ENCODE results near the gene PFDN1. TPM values are rescaled to one million over a fixed set of nuclear protein-coding genes. Genes with fewer than 3 reads are reported as not detected.
A peak's percentile ranks its signal among the peaks of the same experiment; 100 is the strongest.

The PFDN1 gene
- total and polyA plus RNA-seq, 10 of the 15 experiments (the other 5 are each of a cell fraction or from before 2014, with no cell fraction given) = 62.9 to 193 (median 102) TPM

- TF ChIP-seq SKIL (IDR thresholded peaks at IDR 0.05; ENCODE audit: low read depth, poor library complexity, severe bottlenecking) = no peak
- no peak for TF ChIP-seq DPF2 (IDR thresholded peaks at IDR 0.05)
- TF ChIP-seq ESRRA (IDR thresholded peaks at IDR 0.05; ENCODE audit: low read length) = 0 out of 2 replicates have a peak, but pooled peaks have one; percentile 58
- no peak for TF ChIP-seq PRDM15 (CRISPR knock-in tag; IDR thresholded peaks at IDR 0.05)
- TF ChIP-seq ZNF274 (IDR thresholded peaks at IDR 0.05; ENCODE audit: insufficient read depth, insufficient read length) = no peak
- 0 out of 2 replicates have a peak, but pooled peaks have one; percentile 4 for TF ChIP-seq SMC3 (IDR thresholded peaks at IDR 0.05; ENCODE audit: borderline replicate concordance, low read length)
- TF ChIP-seq MTA2 (IDR thresholded peaks at IDR 0.05; ENCODE audit: low read depth) = no peak
- no peak for TF ChIP-seq NFYB (IDR thresholded peaks at IDR 0.05; ENCODE audit: insufficient read depth, low read depth, low read length)
- peak; percentile 26; the same call in 1 of the 2 replicates for TF ChIP-seq ATF3 (IDR thresholded peaks at IDR 0.05; ENCODE audit: borderline replicate concordance, extremely low read depth, low read depth, low read length)
- TF ChIP-seq TAF1 (IDR thresholded peaks at IDR 0.05; ENCODE audit: borderline replicate concordance, low read depth, low read length) = peak; percentile 84; the same call in 1 of the 2 replicates
- no peak for TF ChIP-seq MTA3 (IDR thresholded peaks at IDR 0.05; ENCODE audit: borderline replicate concordance, low read length)
- TF ChIP-seq MYB (IDR thresholded peaks at IDR 0.05; ENCODE audit: borderline replicate concordance, low read depth, low read length) = no peak
- no peak for TF ChIP-seq LARP7 (IDR thresholded peaks at IDR 0.05)
- TF ChIP-seq MEF2B (IDR thresholded peaks at IDR 0.05; ENCODE audit: partially characterized antibody, poor library complexity, severe bottlenecking) = no peak
- TF ChIP-seq CEBPZ (IDR thresholded peaks at IDR 0.05; ENCODE audit: low read depth, low read length) = no peak
- TF ChIP-seq MLLT1 (IDR thresholded peaks at IDR 0.05) = 0 out of 2 replicates have a peak, but pooled peaks have one; percentile 27
- TF ChIP-seq IKZF2 (IDR thresholded peaks at IDR 0.05) = no peak
- TF ChIP-seq TBL1XR1 (IDR thresholded peaks at IDR 0.05; ENCODE audit: low read depth, low read length) = no peak
Observed at GRCh38 chr5:140302786-140303639, at the start of gene PFDN1 (continued).
